ENCODE data around the gene MUCL3.

- TF ChIP-seq POLR2AphosphoS5 (IDR thresholded peaks at IDR 0.05; ENCODE audit: low read depth, low read length) (no peak), POLR2A (IDR thresholded peaks at IDR 0.05; ENCODE audit: control extremely low read depth in 1 of 2, low read depth in 2 of 2, low read length in 2 of 2) (no peak), PHF8 (conservative IDR thresholded peaks at IDR 0.05; ENCODE audit: low read depth, low read length) (no peak)
These were observed 32.1 kb upstream of the MUCL3 start for GRCh38 chr6:30908700-30909099.

Measured in H1 (cell line).